Liver (tissue), 3 donors: Measurements from ENCODE around the gene CFI.

Experiments used
- MAX ChIP-seq: IDR thresholded peaks from 2 replicates; pipeline ENCODE4 v1.6.1; 2016; ENCODE audit warnings: antibody characterized with exemption
- TAF1 ChIP-seq: conservative IDR thresholded peaks from 2 replicates; pipeline ENCODE4 v1.6.1; 2016; ENCODE audit warnings: antibody characterized with exemption, mild to moderate bottlenecking
- YY1 ChIP-seq: IDR thresholded peaks from 2 replicates; pipeline ENCODE4 v1.6.1; 2016; ENCODE audit warnings: antibody characterized with exemption, mild to moderate bottlenecking
- TF ChIP-seq, protein P1 (sequence below): fragments of 150-350 bp; IDR thresholded peaks from 2 replicates; pipeline ENCODE4 v1.5.1; 2017; ENCODE audit warnings: improper control_type of control experiment, low read depth, low read length; ENCODE audit not compliant: missing input control
- donor health status: healthy.
- donor health status: healthy.

GRCh38 chr4:109801099-109801789 is 555 bp downstream of the CFI start:
- TF ChIP-seq, protein P1, sequence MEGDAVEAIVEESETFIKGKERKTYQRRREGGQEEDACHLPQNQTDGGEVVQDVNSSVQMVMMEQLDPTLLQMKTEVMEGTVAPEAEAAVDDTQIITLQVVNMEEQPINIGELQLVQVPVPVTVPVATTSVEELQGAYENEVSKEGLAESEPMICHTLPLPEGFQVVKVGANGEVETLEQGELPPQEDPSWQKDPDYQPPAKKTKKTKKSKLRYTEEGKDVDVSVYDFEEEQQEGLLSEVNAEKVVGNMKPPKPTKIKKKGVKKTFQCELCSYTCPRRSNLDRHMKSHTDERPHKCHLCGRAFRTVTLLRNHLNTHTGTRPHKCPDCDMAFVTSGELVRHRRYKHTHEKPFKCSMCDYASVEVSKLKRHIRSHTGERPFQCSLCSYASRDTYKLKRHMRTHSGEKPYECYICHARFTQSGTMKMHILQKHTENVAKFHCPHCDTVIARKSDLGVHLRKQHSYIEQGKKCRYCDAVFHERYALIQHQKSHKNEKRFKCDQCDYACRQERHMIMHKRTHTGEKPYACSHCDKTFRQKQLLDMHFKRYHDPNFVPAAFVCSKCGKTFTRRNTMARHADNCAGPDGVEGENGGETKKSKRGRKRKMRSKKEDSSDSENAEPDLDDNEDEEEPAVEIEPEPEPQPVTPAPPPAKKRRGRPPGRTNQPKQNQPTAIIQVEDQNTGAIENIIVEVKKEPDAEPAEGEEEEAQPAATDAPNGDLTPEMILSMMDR: no peak
- TF ChIP-seq YY1: peak; percentile 14
- no peak for TF ChIP-seq TAF1
- no peak for TF ChIP-seq MAX
